Suppressor macrophage (primary cell): ENCODE measurements around the gene CCDC57.
A peak's percentile ranks its signal among the peaks of the same experiment; 100 is the strongest.

Experiments
- DNase-seq, 4 experiments: peaks; one replicate each; pipeline ENCODE4 v3.0.0-alpha.2; 2020 to 2022

The CCDC57 gene

GRCh38 chr17:82246365-82247181, 33.9 kb upstream of the CCDC57 start:
- DNase-seq, result no peak

GRCh38 chr17:82246040-82246364, 33.4 kb upstream of the CCDC57 start:
- DNase-seq, result no peak

GRCh38 chr17:82245134-82246039, 32.7 kb upstream of the CCDC57 start:
- DNase-seq, result no peak

DNA sequence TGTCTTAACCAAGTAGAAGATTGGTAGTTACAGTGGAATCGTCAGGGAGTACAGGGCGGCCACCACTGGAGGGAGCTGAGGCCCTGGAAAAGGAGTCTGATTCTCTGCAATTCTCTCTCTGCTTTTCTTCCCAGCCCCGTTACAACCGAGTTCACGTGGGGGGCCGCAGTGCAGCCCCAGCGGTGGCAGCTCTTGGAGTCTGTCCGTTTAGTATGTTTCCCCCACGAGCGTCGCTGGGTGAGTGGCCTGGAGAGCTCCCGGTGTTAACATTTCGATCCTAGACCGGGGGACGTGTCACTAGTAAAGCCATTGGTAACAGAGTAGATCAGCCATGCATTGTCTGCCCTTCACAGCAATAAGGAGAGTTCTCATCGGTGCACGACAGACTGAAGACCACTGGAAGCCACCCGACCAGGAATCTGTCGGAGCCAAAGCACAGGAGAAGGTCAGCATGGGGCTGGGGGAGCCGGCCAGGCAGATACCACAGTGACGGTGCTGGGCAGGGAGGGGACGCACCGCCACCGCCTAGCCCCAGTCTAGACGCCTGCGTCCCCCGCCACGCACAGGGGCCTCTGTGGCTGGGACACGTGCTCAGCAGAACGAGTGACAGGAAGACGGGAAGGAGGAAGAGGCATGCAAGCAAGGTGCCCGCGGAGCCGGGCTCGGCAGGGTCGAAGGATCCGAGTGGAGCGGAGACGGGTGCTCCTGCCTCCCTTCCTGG, 31.9 kb upstream of the CCDC57 start:
- peak in 3 of 4 experiments; percentile 47 to 59 (median 47) for DNase-seq

- no peak for DNase-seq
Observed at GRCh38 chr17:82243648-82244412, 31.2 kb upstream of the CCDC57 start.

GRCh38 chr17:82242977-82243647, 30.5 kb upstream of the CCDC57 start:
- DNase-seq, result peak in 2 of 4 experiments; percentile 27 to 36

GRCh38 chr17:82242698-82242976, 30.0 kb upstream of the CCDC57 start:
- no peak for DNase-seq

DNA sequence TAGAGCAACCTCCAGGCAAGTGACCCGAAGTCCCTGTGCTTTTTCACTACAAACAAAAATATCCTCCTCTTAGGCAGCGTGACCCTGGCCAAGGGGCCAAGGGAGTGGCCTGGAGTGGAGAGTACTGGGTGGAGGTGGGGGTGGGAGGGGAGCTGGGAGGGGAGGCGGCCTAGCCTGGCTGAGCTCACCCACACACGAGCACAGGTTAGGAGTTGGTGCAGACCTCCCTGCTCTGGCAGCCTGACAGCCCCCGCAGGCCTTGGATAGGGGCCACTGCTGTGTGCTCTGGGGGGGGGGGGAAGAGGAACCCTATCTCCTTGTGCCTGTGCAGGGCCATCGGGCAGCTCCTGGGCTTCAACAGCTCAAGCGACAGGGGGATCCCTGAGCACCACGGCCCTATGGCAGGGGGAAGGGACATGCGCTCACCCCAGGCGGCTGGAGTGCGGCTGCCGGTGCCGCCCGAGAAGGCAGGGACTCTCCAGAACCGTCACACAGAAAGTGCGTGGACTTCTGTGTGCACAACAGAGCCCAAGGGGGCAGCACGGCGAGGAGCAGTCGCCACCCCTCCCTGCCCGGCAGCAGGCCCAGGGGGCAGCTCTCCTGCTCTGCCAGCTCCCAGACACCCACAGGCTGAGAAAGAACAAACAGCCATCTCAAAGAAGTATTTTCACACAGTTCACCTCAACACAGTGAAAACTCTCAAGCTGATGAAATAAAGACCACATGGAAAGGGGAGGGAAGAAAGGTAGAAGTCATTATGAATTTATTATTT, 29.5 kb upstream of the CCDC57 start:
- DNase-seq, result peak in 1 of 4 experiments; percentile 38

GRCh38 chr17:82241183-82241925, 28.7 kb upstream of the CCDC57 start:
- DNase-seq, result peak; percentile 93 to 95 (median 95)

DNA sequence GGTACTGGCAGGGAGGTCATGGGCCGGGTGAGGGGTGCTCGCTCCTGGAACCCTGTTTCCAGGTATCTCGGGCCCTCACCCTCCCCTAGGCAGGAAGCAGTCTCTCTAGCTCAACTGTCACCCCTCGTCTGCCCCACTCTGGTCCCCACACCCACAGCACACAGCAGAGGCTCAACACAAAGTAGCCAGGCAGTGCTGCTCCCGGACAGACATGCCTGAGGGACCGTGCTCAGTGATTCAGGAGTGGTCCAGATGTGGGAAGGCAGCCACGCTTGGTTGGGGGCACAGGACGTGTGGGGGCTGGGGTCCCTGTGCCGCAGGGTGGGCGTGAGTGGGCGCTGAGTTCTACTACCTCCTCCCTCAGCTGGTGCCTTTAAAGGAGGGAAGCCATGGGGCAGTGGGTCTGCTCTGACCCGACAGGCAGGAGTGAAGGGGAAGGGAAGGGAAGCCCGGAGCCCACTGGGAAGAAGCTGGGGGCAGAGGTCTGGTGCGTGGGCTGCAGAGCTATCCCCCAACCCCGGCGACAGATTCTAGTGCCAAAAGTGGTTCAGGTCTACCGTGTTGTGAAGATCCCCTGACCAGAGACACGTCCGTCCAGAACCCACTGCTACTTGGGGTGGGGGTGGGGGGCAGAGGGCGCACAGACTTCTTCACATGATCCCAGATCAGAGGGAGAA, 28.0 kb upstream of the CCDC57 start:
- no peak for DNase-seq

GRCh38 chr17:82239926-82240505, 27.4 kb upstream of the CCDC57 start:
- no peak for DNase-seq

- DNase-seq, result no peak
Observed at GRCh38 chr17:82239401-82239925, 26.8 kb upstream of the CCDC57 start.

- peak; percentile 88 to 96 (median 94) for DNase-seq
Observed at GRCh38 chr17:82238472-82239201, 26.0 kb upstream of the CCDC57 start.

- peak in 1 of 4 experiments; percentile 30 for DNase-seq
Observed at GRCh38 chr17:82237746-82238471, 25.3 kb upstream of the CCDC57 start.

DNA sequence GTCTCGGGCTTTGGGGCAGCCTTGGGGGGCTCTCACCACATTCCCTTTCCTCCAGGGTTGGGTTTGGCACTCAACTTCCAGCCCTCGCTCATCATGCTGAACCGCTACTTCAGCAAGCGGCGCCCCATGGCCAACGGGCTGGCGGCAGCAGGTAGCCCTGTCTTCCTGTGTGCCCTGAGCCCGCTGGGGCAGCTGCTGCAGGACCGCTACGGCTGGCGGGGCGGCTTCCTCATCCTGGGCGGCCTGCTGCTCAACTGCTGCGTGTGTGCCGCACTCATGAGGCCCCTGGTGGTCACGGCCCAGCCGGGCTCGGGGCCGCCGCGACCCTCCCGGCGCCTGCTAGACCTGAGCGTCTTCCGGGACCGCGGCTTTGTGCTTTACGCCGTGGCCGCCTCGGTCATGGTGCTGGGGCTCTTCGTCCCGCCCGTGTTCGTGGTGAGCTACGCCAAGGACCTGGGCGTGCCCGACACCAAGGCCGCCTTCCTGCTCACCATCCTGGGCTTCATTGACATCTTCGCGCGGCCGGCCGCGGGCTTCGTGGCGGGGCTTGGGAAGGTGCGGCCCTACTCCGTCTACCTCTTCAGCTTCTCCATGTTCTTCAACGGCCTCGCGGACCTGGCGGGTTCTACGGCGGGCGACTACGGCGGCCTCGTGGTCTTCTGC, 24.6 kb upstream of the CCDC57 start:
- DNase-seq, result peak in 2 of 4 experiments; percentile 34 to 49

- peak; percentile 74 to 84 (median 76) for DNase-seq
Observed at GRCh38 chr17:82236142-82236971, 23.7 kb upstream of the CCDC57 start.
